ENCODE data around the gene DMWD. TPM values are rescaled to one million over a fixed set of nuclear protein-coding genes. Genes with fewer than 3 reads are reported as not detected.

Gene DMWD
- total RNA-seq, 1 donor from 2014 or later: 47.4 TPM

- DNase-seq: no peak
- Histone ChIP-seq H3K4me1 (no peaks in the 10 kb centered on the region), H3K27me3 (ENCODE audit: low read depth) (no peaks in the 10 kb centered on the region), H3K4me3 (no peak overlapping the region), H3K36me3 (peaks cover 91% of the 10 kb centered on the region), H3K27ac (no peak overlapping the region), H3K9me3 (no peaks in the 10 kb centered on the region)
- intact Hi-C loops (cut with DNase I): no loop called here
- TF ChIP-seq CTCF (IDR thresholded peaks at IDR 0.05): no peak
- no peak for ATAC-seq
These were observed 31.4 kb upstream of the DMWD start for GRCh38 chr19:45824041-45824471.

- Histone ChIP-seq H3K4me3 (no peak overlapping the region), H3K9me3 (no peaks in the 10 kb centered on the region), H3K27ac (no peak overlapping the region), H3K36me3 (peaks cover 82% of the 10 kb centered on the region), H3K4me1 (no peaks in the 10 kb centered on the region), H3K27me3 (ENCODE audit: low read depth) (no peaks in the 10 kb centered on the region)
- ATAC-seq (no peak), DNase-seq (no peak)
- intact Hi-C loops (cut with DNase I): no loop called here
- TF ChIP-seq CTCF (IDR thresholded peaks at IDR 0.05): no peak
These were observed 30.5 kb upstream of the DMWD start for GRCh38 chr19:45823182-45823581.

GRCh38 chr19:45822716-45823115 lies 30.1 kb upstream of the DMWD start:
- intact Hi-C loops (cut with DNase I): no loop called here
- no peak for DNase-seq
- H3K27ac ChIP-seq: no peak overlapping the region
- H3K36me3 ChIP-seq: peaks cover 81% of the 10 kb centered on the region
- H3K27me3 ChIP-seq (ENCODE audit: low read depth): no peaks in the 10 kb centered on the region
- H3K4me1 ChIP-seq: no peaks in the 10 kb centered on the region
- no peak for TF ChIP-seq CTCF (IDR thresholded peaks at IDR 0.05)
- no peaks in the 10 kb centered on the region for H3K9me3 ChIP-seq
- no peak overlapping the region for H3K4me3 ChIP-seq
- ATAC-seq: no peak

GRCh38 chr19:45821570-45821969 lies 28.9 kb upstream of the DMWD start:
- H3K27ac ChIP-seq: no peak overlapping the region
- H3K27me3 ChIP-seq (ENCODE audit: low read depth): no peaks in the 10 kb centered on the region
- H3K4me3 ChIP-seq: no peak overlapping the region
- intact Hi-C loops (cut with DNase I): no loop called here
- no peak for TF ChIP-seq CTCF (IDR thresholded peaks at IDR 0.05)
- ATAC-seq: no peak
- peaks cover 72% of the 10 kb centered on the region for H3K36me3 ChIP-seq
- no peak for DNase-seq
- no peaks in the 10 kb centered on the region for H3K9me3 ChIP-seq
- peaks cover 4% of the 10 kb centered on the region for H3K4me1 ChIP-seq

GRCh38 chr19:45821103-45821521 lies 28.5 kb upstream of the DMWD start:
- H3K4me3 ChIP-seq: no peak overlapping the region
- H3K27ac ChIP-seq: no peak overlapping the region
- no peaks in the 10 kb centered on the region for H3K27me3 ChIP-seq (ENCODE audit: low read depth)
- no peak for DNase-seq
- no peak for TF ChIP-seq CTCF (IDR thresholded peaks at IDR 0.05)
- ATAC-seq: no peak
- peaks cover 4% of the 10 kb centered on the region for H3K4me1 ChIP-seq
- H3K9me3 ChIP-seq: no peaks in the 10 kb centered on the region
- H3K36me3 ChIP-seq: peaks cover 67% of the 10 kb centered on the region
- intact Hi-C loops (cut with DNase I): no loop called here
